ENCODE measurements around the gene AGPAT3.
A peak's percentile ranks its signal among the peaks of the same experiment; 100 is the strongest.

The AGPAT3 gene

DNA sequence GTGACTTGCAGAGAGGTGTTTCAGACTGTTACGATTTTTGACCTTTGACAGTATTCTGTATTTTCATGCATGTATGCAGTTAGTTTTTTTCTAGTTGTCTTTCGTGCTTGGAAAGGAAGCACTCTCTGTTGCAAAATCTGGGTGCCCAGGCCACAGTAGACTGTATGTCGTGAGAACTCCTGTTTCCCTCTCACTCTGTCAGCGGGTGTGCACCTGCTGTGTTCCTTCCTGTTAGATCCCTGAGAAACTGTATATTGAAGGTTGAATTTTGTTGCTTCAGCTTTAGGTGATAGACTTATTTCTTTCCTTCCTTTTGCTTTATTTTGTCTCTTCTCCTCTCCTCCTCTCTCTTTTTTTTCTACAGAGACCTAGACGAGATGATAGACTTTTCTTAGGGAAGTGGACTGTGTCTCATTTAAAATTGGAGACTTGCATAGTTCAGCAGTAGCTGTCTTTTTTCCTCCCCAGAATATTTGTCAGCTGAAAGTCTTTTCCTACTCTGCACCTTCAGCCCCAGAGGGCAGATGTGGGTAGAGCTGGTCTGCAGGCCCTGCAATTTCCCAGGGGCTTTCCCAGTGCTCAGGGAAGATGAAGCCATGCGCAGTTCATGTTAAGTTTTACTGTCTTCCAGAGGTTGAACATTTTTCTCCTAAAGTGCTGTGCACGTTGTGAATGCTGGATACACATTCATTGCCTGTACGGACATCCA, 148.5 kb downstream of the AGPAT3 start:
- Histone ChIP-seq H3K79me1 (ENCODE audit: low read depth, low read length) (no peaks in the 10 kb centered on the region), H3K18ac (ENCODE audit: low read length) (no peak overlapping the region), H2BK5ac (ENCODE audit: low read length) (no peak overlapping the region), H3K4ac (ENCODE audit: low read length) (no peak overlapping the region), H2BK120ac (ENCODE audit: low read depth, low read length) (no peak overlapping the region), H3K9ac (ENCODE audit: low read depth, low read length, poor library complexity) (no peak overlapping the region), H3K14ac (ENCODE audit: low read length) (no peak overlapping the region), H3K4me3 (ENCODE audit: low read length in 2 of 2) (peak overlapping the region in 1 of 2 donors; percentile 92), H3K9me3 (replicated peaks in 1 of 2; ENCODE audit: control insufficient read depth in 2 of 2, insufficient read depth in 1 of 2, low read depth in 1 of 2, low read length in 2 of 2) (no peaks in the 10 kb centered on the region), H2BK15ac (ENCODE audit: low read length) (no peak overlapping the region), H3K4me2 (ENCODE audit: insufficient read depth, low read length, poor library complexity, severe bottlenecking) (peak overlapping the region; percentile 84), H3K27ac (replicated peaks; ENCODE audit: low read length) (no peak overlapping the region), H2AK5ac (ENCODE audit: low read depth, low read length) (no peak overlapping the region), H2AFZ (ENCODE audit: low read length) (no peak overlapping the region), H4K8ac (ENCODE audit: low read depth, low read length) (no peak overlapping the region), H2BK12ac (ENCODE audit: low read length) (no peak overlapping the region), H3K23ac (ENCODE audit: low read depth, low read length, poor library complexity) (no peak overlapping the region), H3K36me3 (replicated peaks in 1 of 2; ENCODE audit: control insufficient read depth in 2 of 2, insufficient read depth in 2 of 2, low read length in 2 of 2) (no peaks in the 10 kb centered on the region), H3K4me1 (ENCODE audit: control insufficient read depth in 2 of 2, insufficient read depth in 1 of 2, low read depth in 1 of 2, low read length in 2 of 2) (peaks cover 0 to 10% of the 10 kb centered on the region in 2 donors), H4K91ac (ENCODE audit: low read depth, low read length, poor library complexity) (no peak overlapping the region), H3K27me3 (ENCODE audit: control insufficient read depth in 3 of 3, insufficient read depth in 3 of 3, low read depth in 1 of 3, low read length in 3 of 3) (no peaks in the 10 kb centered on the region)
- DNase-seq (ENCODE audit: low spot score): no peak
- WGBS, 2 donors (ENCODE audit: extremely low coverage in 2 of 2, insufficient read length in 2 of 2, insufficient replicate concordance in 1 of 2): no CpG with 5 or more reads among the region's 8 CpGs

GRCh38 chr21:44017601-44018000, 152.6 kb downstream of the AGPAT3 start:
- Histone ChIP-seq H3K18ac (ENCODE audit: low read length) (no peak overlapping the region), H4K91ac (ENCODE audit: low read depth, low read length, poor library complexity) (no peak overlapping the region), H2BK120ac (ENCODE audit: low read depth, low read length) (no peak overlapping the region), H3K4me3 (ENCODE audit: low read length in 2 of 2) (no peak overlapping the region), H3K4me2 (ENCODE audit: insufficient read depth, low read length, poor library complexity, severe bottlenecking) (no peak overlapping the region), H2AK5ac (ENCODE audit: low read depth, low read length) (no peak overlapping the region), H3K27me3 (ENCODE audit: control insufficient read depth in 3 of 3, insufficient read depth in 3 of 3, low read depth in 1 of 3, low read length in 3 of 3) (no peaks in the 10 kb centered on the region), H3K23ac (ENCODE audit: low read depth, low read length, poor library complexity) (no peak overlapping the region), H3K9ac (ENCODE audit: low read depth, low read length, poor library complexity) (no peak overlapping the region), H3K9me3 (replicated peaks in 1 of 2; ENCODE audit: control insufficient read depth in 2 of 2, insufficient read depth in 1 of 2, low read depth in 1 of 2, low read length in 2 of 2) (no peaks in the 10 kb centered on the region), H3K14ac (ENCODE audit: low read length) (no peak overlapping the region), H3K27ac (replicated peaks; ENCODE audit: low read length) (no peak overlapping the region), H2BK12ac (ENCODE audit: low read length) (no peak overlapping the region), H3K36me3 (replicated peaks in 1 of 2; ENCODE audit: control insufficient read depth in 2 of 2, insufficient read depth in 2 of 2, low read length in 2 of 2) (peaks cover 0 to 8% of the 10 kb centered on the region in 2 donors), H3K4me1 (ENCODE audit: control insufficient read depth in 2 of 2, insufficient read depth in 1 of 2, low read depth in 1 of 2, low read length in 2 of 2) (peaks cover 3 to 10% of the 10 kb centered on the region in 2 donors), H2BK5ac (ENCODE audit: low read length) (no peak overlapping the region), H4K8ac (ENCODE audit: low read depth, low read length) (no peak overlapping the region), H2AFZ (ENCODE audit: low read length) (no peak overlapping the region), H3K4ac (ENCODE audit: low read length) (no peak overlapping the region), H3K79me1 (ENCODE audit: low read depth, low read length) (no peaks in the 10 kb centered on the region), H2BK15ac (ENCODE audit: low read length) (no peak overlapping the region)
- no peak for DNase-seq (ENCODE audit: low spot score)
- no CpG with 5 or more reads among the region's 9 CpGs for WGBS, 2 donors (ENCODE audit: extremely low coverage in 2 of 2, insufficient read length in 2 of 2, insufficient replicate concordance in 1 of 2)

- H4K8ac ChIP-seq (ENCODE audit: low read depth, low read length): no peak overlapping the region
- H3K9ac ChIP-seq (ENCODE audit: low read depth, low read length, poor library complexity): no peak overlapping the region
- no peak overlapping the region for H3K27ac ChIP-seq (replicated peaks; ENCODE audit: low read length)
- no CpG with 5 or more reads among the region's 5 CpGs for WGBS, 2 donors (ENCODE audit: extremely low coverage in 2 of 2, insufficient read length in 2 of 2, insufficient replicate concordance in 1 of 2)
- no peak overlapping the region for H2AK5ac ChIP-seq (ENCODE audit: low read depth, low read length)
- no peak overlapping the region for H4K91ac ChIP-seq (ENCODE audit: low read depth, low read length, poor library complexity)
- no peak overlapping the region for H3K18ac ChIP-seq (ENCODE audit: low read length)
- H2BK120ac ChIP-seq (ENCODE audit: low read depth, low read length): no peak overlapping the region
- no peak overlapping the region for H3K14ac ChIP-seq (ENCODE audit: low read length)
- no peaks in the 10 kb centered on the region for H3K9me3 ChIP-seq (replicated peaks in 1 of 2; ENCODE audit: control insufficient read depth in 2 of 2, insufficient read depth in 1 of 2, low read depth in 1 of 2, low read length in 2 of 2)
- peaks cover 3 to 7% of the 10 kb centered on the region in 2 donors for H3K4me1 ChIP-seq (ENCODE audit: control insufficient read depth in 2 of 2, insufficient read depth in 1 of 2, low read depth in 1 of 2, low read length in 2 of 2)
- no peak overlapping the region for H3K4ac ChIP-seq (ENCODE audit: low read length)
- no peaks in the 10 kb centered on the region for H3K27me3 ChIP-seq (ENCODE audit: control insufficient read depth in 3 of 3, insufficient read depth in 3 of 3, low read depth in 1 of 3, low read length in 3 of 3)
- no peak overlapping the region for H3K4me2 ChIP-seq (ENCODE audit: insufficient read depth, low read length, poor library complexity, severe bottlenecking)
- no peak overlapping the region for H2BK5ac ChIP-seq (ENCODE audit: low read length)
- no peak overlapping the region for H2BK12ac ChIP-seq (ENCODE audit: low read length)
- DNase-seq (ENCODE audit: low spot score): no peak
- H2BK15ac ChIP-seq (ENCODE audit: low read length): no peak overlapping the region
- no peak overlapping the region for H3K23ac ChIP-seq (ENCODE audit: low read depth, low read length, poor library complexity)
- no peak overlapping the region for H2AFZ ChIP-seq (ENCODE audit: low read length)
- no peak overlapping the region for H3K4me3 ChIP-seq (ENCODE audit: low read length in 2 of 2)
- no peaks in the 10 kb centered on the region for H3K79me1 ChIP-seq (ENCODE audit: low read depth, low read length)
- peaks cover 0 to 8% of the 10 kb centered on the region in 2 donors for H3K36me3 ChIP-seq (replicated peaks in 1 of 2; ENCODE audit: control insufficient read depth in 2 of 2, insufficient read depth in 2 of 2, low read length in 2 of 2)
Observed at GRCh38 chr21:44018127-44018526, 153.1 kb downstream of the AGPAT3 start.

GRCh38 chr21:44018813-44019567, 154.0 kb downstream of the AGPAT3 start:
- no peaks in the 10 kb centered on the region for H3K79me1 ChIP-seq (ENCODE audit: low read depth, low read length)
- no peak for DNase-seq (ENCODE audit: low spot score)
- H2AK5ac ChIP-seq (ENCODE audit: low read depth, low read length): no peak overlapping the region
- no peaks in the 10 kb centered on the region for H3K9me3 ChIP-seq (replicated peaks in 1 of 2; ENCODE audit: control insufficient read depth in 2 of 2, insufficient read depth in 1 of 2, low read depth in 1 of 2, low read length in 2 of 2)
- H3K27ac ChIP-seq (replicated peaks; ENCODE audit: low read length): no peak overlapping the region
- no peak overlapping the region for H3K4me2 ChIP-seq (ENCODE audit: insufficient read depth, low read length, poor library complexity, severe bottlenecking)
- peaks cover 0 to 8% of the 10 kb centered on the region in 2 donors for H3K36me3 ChIP-seq (replicated peaks in 1 of 2; ENCODE audit: control insufficient read depth in 2 of 2, insufficient read depth in 2 of 2, low read length in 2 of 2)
- H2AFZ ChIP-seq (ENCODE audit: low read length): no peak overlapping the region
- H3K27me3 ChIP-seq (ENCODE audit: control insufficient read depth in 3 of 3, insufficient read depth in 3 of 3, low read depth in 1 of 3, low read length in 3 of 3): no peaks in the 10 kb centered on the region
- no peak overlapping the region for H4K91ac ChIP-seq (ENCODE audit: low read depth, low read length, poor library complexity)
- H3K9ac ChIP-seq (ENCODE audit: low read depth, low read length, poor library complexity): no peak overlapping the region
- no peak overlapping the region for H3K4ac ChIP-seq (ENCODE audit: low read length)
- no peak overlapping the region for H4K8ac ChIP-seq (ENCODE audit: low read depth, low read length)
- H3K18ac ChIP-seq (ENCODE audit: low read length): no peak overlapping the region
- H2BK120ac ChIP-seq (ENCODE audit: low read depth, low read length): no peak overlapping the region
- no peak overlapping the region for H2BK5ac ChIP-seq (ENCODE audit: low read length)
- no peak overlapping the region for H2BK12ac ChIP-seq (ENCODE audit: low read length)
- WGBS, 2 donors (ENCODE audit: extremely low coverage in 2 of 2, insufficient read length in 2 of 2, insufficient replicate concordance in 1 of 2): no CpG with 5 or more reads among the region's 10 CpGs
- H3K14ac ChIP-seq (ENCODE audit: low read length): no peak overlapping the region
- H2BK15ac ChIP-seq (ENCODE audit: low read length): no peak overlapping the region
- H3K23ac ChIP-seq (ENCODE audit: low read depth, low read length, poor library complexity): no peak overlapping the region
- H3K4me1 ChIP-seq (ENCODE audit: control insufficient read depth in 2 of 2, insufficient read depth in 1 of 2, low read depth in 1 of 2, low read length in 2 of 2): peaks cover 0 to 3% of the 10 kb centered on the region in 2 donors
- H3K4me3 ChIP-seq (ENCODE audit: low read length in 2 of 2): no peak overlapping the region

All from neuronal stem cell (in vitro differentiated cells).